HG03108 (cell line): ENCODE results near the gene ROMO1.
A peak's percentile ranks its signal among the peaks of the same experiment; 100 is the strongest.

Experiments
- ATAC-seq: cut with Tn5 transposase; IDR thresholded peaks from one replicate; pipeline ENCODE4 v1.9.1; 2021; ENCODE audit warnings: moderate library complexity; ENCODE audit not compliant: unreplicated experiment

The ROMO1 gene

DNA sequence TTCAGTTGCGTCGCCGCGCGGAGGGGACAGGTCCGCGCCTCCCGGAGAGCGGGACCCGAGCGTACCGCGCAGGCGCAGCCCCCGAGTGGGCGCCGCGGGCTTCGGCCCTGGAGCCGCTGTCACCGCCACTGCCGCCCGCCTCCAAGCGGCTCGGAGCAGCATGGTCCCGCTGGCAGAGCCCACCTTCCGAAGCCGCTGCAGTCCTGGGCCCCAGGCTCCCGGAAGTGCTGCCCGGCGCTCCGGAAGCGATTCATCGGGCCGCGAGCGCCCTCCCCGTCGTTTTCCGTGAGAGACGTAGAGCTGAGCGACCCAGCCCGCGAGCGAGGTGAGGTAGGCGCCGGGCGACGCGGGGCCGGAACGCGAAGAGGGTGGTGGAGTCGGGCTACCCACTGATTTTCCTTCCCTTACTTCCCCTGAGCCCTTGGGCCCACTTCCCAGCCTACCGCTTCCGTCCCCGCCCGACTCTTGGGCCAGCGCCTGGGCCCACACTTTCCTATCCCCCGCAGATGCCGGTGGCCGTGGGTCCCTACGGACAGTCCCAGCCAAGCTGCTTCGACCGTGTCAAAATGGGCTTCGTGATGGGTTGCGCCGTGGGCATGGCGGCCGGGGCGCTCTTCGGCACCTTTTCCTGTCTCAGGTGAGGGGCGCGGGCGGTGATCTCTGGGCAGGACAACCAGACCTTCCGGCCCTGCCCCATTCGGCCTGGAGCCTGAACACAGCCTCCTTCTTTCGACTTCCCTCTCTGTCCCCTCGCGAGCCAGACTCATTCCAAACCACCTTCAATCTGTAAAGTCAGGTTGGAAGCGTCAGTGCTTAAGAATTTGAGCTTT lies at the start of gene ROMO1, which contains the start of gene NFS1:
TSS of gene ROMO1 (plus strand) at position 279 of the 830 bp plus-strand sequence. CDS start at position 507, 228 bp downstream.
TSS of gene NFS1 (minus strand) at position 226 of the 830 bp plus-strand sequence. CDS start at position 162, 64 bp downstream.
- ATAC-seq, result peak; percentile 77

DNA sequence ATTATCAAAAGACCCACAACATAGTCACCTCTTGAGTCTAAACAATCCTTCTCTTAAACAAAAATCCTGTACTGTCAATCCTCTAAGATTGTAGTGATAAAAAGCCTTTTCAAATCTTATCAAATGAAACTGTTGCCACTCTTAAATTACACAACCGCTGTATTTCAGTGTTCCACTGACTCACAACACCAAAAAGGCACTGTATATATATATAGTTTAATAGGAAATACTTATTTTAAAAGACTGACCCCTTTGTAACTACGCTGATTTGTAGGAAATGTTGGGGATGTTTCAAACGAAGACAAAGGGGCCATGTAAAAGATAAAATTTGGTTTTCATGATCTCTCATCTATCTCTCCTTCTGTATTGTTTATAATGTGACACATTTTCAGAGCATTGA lies 48.6 kb upstream of the ROMO1 start:
- no peak for ATAC-seq

- ATAC-seq, result no peak
Observed at GRCh38 chr20:35651958-35652357, 47.2 kb upstream of the ROMO1 start.

DNA sequence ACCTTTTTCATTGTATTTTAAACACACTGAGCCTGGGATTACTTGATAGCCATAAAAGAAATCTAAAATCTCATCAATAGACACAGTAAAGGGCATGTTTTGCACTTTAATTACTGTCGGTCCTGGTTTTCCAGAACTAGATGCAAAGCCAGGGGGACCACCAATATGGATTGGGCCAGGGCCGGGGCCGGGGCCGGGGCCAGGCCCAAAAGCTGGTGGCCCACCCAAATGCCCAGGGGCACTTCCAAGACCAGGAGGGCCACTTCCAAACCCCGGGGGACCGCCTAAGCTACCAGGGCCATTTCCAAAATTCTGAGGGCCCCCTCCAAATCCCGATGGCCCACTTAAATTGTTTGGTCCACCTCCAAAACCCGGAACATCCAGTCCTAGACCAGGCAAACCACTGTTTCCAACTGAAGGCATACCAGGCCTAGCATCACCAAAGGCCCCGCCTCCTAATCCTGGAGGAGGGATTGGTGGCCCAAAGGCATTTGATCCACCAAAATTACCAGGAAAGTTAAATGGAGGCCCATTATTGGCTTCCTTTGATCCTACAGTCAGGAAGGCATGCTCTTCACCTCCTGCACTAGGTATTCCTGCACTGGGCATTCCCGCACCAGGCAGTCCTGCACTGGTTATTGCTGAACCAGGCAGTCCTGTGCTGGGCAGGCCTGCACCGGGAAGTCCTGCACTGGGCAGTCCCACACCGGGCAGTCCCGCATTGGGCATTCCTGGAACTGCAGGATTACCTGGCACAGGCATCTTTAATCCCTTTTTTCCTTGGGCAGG lies 46.4 kb upstream of the ROMO1 start:
- no peak for ATAC-seq

DNA sequence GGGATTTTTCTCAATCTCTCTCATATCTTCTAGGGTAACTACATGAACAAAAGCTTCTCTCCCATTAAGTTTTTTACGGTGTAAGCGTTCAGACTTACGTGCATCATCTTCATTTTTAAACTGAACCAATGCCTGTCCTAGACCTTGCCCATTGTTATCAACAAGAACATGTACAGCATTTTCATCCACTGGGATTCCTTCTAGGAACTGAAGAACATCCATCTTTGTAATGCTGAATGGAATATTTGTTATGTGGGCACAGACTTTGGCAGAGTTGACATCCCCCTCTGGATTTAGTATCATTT lies 45.8 kb upstream of the ROMO1 start:
- ATAC-seq, result no peak

GRCh38 chr20:35653893-35654292 lies 45.3 kb upstream of the ROMO1 start:
- no peak for ATAC-seq

DNA sequence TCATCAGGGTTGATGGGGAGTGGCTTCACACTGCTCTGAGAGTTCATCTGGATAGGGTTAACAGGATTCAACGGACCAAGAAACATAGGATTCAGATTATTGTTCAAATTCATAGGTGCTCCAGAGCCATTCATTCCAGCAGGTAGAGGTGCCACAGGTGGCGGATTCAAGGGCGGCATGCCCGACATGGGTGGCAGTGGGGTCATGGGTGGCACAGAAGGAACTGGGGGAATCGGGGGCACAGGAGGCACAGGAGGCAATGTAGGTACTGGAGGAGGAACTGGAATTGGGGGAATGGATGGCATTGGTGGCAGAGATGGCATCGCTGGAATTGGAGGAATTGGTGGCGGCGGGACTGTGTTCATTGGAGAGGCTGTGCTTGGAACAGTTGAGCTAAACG lies 44.8 kb upstream of the ROMO1 start:
- ATAC-seq, result no peak

DNA sequence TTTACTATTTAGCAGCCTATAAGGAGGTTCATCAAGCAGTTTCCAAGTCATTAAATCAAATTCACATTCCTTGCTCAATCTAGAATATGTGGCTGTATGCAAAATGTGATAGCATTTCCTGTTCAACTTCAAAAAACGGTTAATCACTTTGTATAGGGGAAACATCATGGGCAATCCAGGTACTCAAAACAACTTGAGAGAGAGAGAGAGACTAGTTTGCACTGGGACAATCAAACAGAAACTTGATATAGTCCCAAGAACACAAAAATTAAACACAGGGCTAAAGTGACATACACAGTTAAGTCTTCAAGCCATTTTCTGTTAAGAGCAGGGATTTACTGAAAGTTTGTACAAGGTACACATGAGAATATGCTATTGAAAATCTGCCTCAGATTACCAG lies 41.9 kb upstream of the ROMO1 start:
- no peak for ATAC-seq

DNA sequence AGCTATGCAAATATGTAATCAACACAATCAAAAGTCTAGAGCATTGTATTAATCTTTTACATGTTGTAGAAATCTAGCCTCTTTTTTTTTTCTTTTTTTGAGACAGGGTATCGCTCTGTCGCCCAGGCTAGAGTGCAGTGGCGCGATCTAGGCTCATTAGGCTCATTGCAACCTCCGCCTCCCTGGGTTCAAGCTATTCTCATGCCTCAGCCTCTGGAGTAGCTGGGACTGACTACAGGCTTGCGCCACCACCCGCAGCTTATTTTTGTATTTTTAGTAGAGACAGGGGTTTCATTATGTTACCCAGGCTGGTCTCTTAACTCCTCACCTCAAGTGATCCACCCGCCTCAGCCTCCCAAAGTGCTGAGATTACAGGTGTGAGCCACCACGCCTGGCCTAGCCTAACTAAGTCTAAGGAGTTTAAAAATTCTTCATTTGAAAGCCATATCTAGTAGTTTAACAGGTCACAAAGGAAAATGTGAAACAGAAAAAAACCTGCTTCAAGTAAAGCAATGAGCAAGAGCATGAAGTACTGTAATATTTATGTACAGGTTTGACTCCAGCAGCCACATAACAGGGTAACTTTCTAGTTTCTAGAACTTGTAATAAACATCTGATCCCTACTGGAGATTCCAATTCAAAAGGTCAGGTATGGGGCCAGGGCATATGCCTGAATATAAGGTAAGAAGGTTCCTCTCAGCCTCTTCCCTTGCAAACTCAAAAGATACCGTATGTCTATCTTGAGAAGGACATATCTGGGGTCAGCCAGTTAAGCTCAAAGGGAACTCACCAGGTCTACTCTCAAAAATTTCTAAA lies 38.9 kb upstream of the ROMO1 start:
- no peak for ATAC-seq

DNA sequence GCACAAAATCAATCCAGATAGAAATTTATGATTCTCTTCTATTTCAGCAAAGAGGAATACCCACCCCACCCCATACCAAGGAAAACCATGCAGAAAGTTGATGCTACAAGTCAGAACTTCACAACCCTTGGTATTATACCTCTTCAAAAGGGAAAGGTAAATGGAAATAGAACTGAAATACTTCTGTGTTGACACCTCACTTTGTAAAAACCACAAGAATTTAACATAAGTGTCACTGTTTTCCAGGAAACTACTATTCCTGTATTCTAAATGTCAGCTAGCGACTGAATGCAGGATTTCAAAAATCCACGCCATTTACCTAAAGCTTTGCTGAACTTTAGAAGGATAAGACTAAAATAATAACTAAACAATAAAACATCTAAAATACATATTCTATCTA lies 38.2 kb upstream of the ROMO1 start:
- no peak for ATAC-seq

GRCh38 chr20:35661908-35662307 lies 37.3 kb upstream of the ROMO1 start:
- ATAC-seq, result no peak

DNA sequence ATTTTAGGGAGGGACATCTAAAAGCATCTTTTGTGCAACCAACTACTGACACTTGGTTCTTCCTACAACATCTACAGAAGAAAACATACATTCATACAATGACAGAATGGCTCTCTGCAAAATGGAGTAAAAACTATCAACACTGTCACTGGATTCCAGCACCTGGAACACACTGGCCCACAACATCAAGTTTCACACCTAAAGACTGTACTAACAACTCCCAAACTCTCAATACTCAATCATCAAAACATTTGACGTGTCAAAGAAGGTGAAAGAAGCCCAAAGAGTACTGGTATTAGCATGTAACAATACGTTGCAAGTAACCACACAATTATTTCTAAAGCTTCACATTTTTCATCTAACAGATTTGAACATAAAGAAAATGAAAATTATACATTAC lies 36.7 kb upstream of the ROMO1 start:
- no peak for ATAC-seq

- ATAC-seq, result peak; percentile 23
Observed at GRCh38 chr20:35663516-35664465, 35.4 kb upstream of the ROMO1 start.

DNA sequence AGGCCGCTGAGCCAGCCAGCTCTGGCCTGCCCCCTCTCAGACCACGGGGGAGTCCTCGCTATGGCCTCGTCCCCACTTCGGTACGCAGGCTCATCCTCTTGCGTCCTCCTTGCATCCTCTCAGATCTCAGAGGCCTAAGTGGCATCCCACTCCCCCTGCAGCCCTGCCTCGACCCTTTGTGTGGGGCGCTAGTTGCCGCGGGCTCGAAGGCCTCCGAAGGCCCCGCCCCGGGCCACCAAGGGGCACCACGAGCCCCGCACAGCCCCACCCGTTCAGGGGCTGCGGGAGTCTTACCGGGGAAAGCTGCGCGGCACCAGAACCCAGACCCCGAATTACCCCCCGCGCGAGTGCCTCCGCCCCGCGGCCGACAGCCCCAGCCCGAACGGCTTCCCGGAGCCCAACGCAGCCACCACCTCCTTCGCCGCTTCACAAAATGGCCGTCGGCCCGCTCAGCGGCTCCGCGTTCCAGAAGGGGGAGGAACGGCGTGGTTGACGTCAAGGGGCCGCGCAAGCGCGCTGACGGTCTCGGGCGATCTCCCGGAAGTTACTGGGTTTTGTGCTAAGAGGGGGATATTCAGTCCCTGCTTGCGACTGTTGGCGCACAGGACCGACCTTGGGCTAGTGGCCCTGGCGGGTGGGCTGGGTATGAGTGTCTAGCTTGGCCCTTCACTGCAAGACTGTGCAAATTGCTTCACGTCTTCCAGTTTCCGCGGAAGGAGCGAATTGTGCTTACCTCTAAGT lies 34.6 kb upstream of the ROMO1 start, which contains the start of the genes CPNE1 and RBM12:
TSS of gene CPNE1 (minus strand) at position 435 of the 741 bp plus-strand sequence. CDS start 31,977 bp downstream, outside the sequence.
TSS of gene RBM12 (minus strand) at position 435 of the 741 bp plus-strand sequence. CDS start 9,578 bp downstream, outside the sequence.
- peak; percentile 78 for ATAC-seq

GRCh38 chr20:35665949-35666288 lies 33.3 kb upstream of the ROMO1 start:
- ATAC-seq, result no peak

DNA sequence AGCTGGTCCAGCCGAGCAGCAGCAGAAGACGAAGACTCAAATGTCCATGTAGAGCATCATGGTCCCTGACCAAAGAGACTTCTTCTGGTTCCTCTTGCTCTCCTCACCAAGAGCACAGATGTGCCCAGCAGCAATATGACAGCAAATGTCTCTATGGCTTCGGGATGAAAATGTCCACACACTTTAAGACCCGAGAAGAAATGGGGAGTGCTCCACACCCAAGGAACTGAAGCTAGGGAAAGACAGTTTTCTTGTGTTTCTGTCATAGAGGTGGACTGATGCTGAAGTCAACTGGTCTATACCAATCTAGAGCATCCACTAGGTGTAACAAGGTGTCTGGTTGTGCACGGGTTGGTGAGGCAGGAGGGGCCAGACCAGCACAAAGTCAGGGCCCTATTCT lies 30.0 kb upstream of the ROMO1 start:
- ATAC-seq, result no peak

DNA sequence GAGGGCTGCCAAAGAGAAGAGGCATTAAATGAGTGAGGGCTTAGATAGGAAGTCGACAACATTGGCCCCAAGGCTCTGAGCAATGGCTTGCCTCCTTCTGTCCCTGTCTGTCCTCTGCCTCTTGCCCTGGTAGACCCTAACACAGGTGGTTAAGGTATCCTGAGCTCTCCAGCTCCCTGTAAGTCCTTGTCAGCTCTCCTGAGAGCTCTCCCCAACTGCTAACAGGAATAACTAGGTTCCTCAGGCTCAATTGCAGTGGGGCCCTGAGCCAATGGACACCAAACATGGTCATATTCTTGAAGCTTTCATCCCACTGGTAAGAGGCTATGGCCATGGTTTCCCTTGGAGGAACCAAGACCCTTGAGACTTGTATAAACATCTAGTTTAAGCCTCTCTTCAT lies 29.5 kb upstream of the ROMO1 start:
- ATAC-seq, result no peak

DNA sequence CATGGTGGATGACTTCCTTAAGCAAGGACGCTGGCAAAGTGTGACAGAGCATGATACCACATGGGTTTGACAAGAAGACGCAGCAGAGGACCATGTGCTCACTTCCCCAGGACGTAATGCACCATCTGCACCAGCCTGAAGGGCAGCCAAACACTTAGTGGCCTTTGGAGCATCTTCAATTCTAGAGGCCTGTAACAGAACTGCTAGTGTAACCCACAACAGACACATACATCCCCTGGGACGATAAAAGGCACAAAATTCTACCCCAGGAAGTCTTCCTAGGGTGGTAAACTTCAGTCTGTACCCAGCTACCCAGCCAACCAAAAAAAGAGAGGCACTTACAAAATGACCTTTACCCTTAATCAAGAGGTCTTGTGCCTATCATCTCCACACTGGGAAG lies 25.3 kb upstream of the ROMO1 start:
- no peak for ATAC-seq

- ATAC-seq, result no peak
Observed at GRCh38 chr20:35674921-35675320, 24.3 kb upstream of the ROMO1 start.
